ENCODE measurements around the gene BOD1L1.

Gene BOD1L1

GRCh38 chr4:13534344-13535063 is 93.0 kb downstream of the BOD1L1 start:
- TF ChIP-seq REST (IDR thresholded peaks at IDR 0.05; ENCODE audit: low read depth) (no peak), USF1 (IDR thresholded peaks at IDR 0.05) (no peak), NFIC (IDR thresholded peaks at IDR 0.05) (no peak), FOXM1 (IDR thresholded peaks at IDR 0.05; ENCODE audit: borderline replicate concordance, low read depth) (no peak), TAF1 (IDR thresholded peaks at IDR 0.05; ENCODE audit: low read depth) (no peak), EGR1 (IDR thresholded peaks at IDR 0.05) (no peak), TCF12 (IDR thresholded peaks at IDR 0.05; ENCODE audit: low read depth) (no peak), EP300 (IDR thresholded peaks at IDR 0.05; ENCODE audit: borderline replicate concordance) (no peak), CEBPB (IDR thresholded peaks at IDR 0.05) (no peak), CREB1 (IDR thresholded peaks at IDR 0.05; ENCODE audit: low read depth) (no peak), YY1 (IDR thresholded peaks at IDR 0.05; ENCODE audit: low read depth) (no peak), TEAD4 (IDR thresholded peaks at IDR 0.05) (no peak), RAD21 (IDR thresholded peaks at IDR 0.05; ENCODE audit: low read depth) (no peak), ZBTB7A (IDR thresholded peaks at IDR 0.05; ENCODE audit: low read depth) (no peak), MAX (IDR thresholded peaks at IDR 0.05) (no peak)

GRCh38 chr4:13533670-13534343 is 93.7 kb downstream of the BOD1L1 start:
- no peak for TF ChIP-seq ZBTB7A (IDR thresholded peaks at IDR 0.05; ENCODE audit: low read depth)
- no peak for TF ChIP-seq CREB1 (IDR thresholded peaks at IDR 0.05; ENCODE audit: low read depth)
- TF ChIP-seq USF1 (IDR thresholded peaks at IDR 0.05) = no peak
- TF ChIP-seq TAF1 (IDR thresholded peaks at IDR 0.05; ENCODE audit: low read depth) = no peak
- TF ChIP-seq MAX (IDR thresholded peaks at IDR 0.05) = no peak
- no peak for TF ChIP-seq TEAD4 (IDR thresholded peaks at IDR 0.05)
- no peak for TF ChIP-seq EGR1 (IDR thresholded peaks at IDR 0.05)
- no peak for TF ChIP-seq EP300 (IDR thresholded peaks at IDR 0.05; ENCODE audit: borderline replicate concordance)
- no peak for TF ChIP-seq CEBPB (IDR thresholded peaks at IDR 0.05)
- no peak for TF ChIP-seq RAD21 (IDR thresholded peaks at IDR 0.05; ENCODE audit: low read depth)
- TF ChIP-seq YY1 (IDR thresholded peaks at IDR 0.05; ENCODE audit: low read depth) = no peak
- no peak for TF ChIP-seq TCF12 (IDR thresholded peaks at IDR 0.05; ENCODE audit: low read depth)
- no peak for TF ChIP-seq NFIC (IDR thresholded peaks at IDR 0.05)
- no peak for TF ChIP-seq REST (IDR thresholded peaks at IDR 0.05; ENCODE audit: low read depth)
- no peak for TF ChIP-seq FOXM1 (IDR thresholded peaks at IDR 0.05; ENCODE audit: borderline replicate concordance, low read depth)

GRCh38 chr4:13531625-13531998 is 95.9 kb downstream of the BOD1L1 start:
- TF ChIP-seq REST (IDR thresholded peaks at IDR 0.05; ENCODE audit: low read depth) (no peak), FOXM1 (IDR thresholded peaks at IDR 0.05; ENCODE audit: borderline replicate concordance, low read depth) (no peak), USF1 (IDR thresholded peaks at IDR 0.05) (no peak), MAX (IDR thresholded peaks at IDR 0.05) (no peak), TAF1 (IDR thresholded peaks at IDR 0.05; ENCODE audit: low read depth) (no peak), CREB1 (IDR thresholded peaks at IDR 0.05; ENCODE audit: low read depth) (no peak)
